ENCODE data around the gene KLF15.

KLF15 gene

GRCh38 chr3:126370606-126371005 lies 13.4 kb upstream of the KLF15 start:
- no peak for TF ChIP-seq CTCF (IDR thresholded peaks at IDR 0.05)
- Histone ChIP-seq H3K27me3 (no peaks in the 10 kb centered on the region), H3K27ac (no peak overlapping the region), H3K36me3 (no peaks in the 10 kb centered on the region), H3K4me3 (ENCODE audit: low read depth in 1 of 2, low read length in 1 of 2) (no peak overlapping the region), H3K4me1 (ENCODE audit: control insufficient read depth in 1 of 2, insufficient read depth in 1 of 2, low read depth in 1 of 2, low read length in 1 of 2) (no peaks in the 10 kb centered on the region), H3K9me3 (no peaks in the 10 kb centered on the region)

GRCh38 chr3:126370055-126370454 lies 12.8 kb upstream of the KLF15 start:
- Histone ChIP-seq H3K27me3 (no peaks in the 10 kb centered on the region), H3K4me3 (ENCODE audit: low read depth in 1 of 2, low read length in 1 of 2) (no peak overlapping the region), H3K36me3 (no peaks in the 10 kb centered on the region), H3K9me3 (no peaks in the 10 kb centered on the region), H3K4me1 (ENCODE audit: control insufficient read depth in 1 of 2, insufficient read depth in 1 of 2, low read depth in 1 of 2, low read length in 1 of 2) (no peaks in the 10 kb centered on the region), H3K27ac (no peak overlapping the region)
- no peak for TF ChIP-seq CTCF (IDR thresholded peaks at IDR 0.05)

- Histone ChIP-seq H3K4me3 (ENCODE audit: low read depth in 1 of 2, low read length in 1 of 2) (no peak overlapping the region), H3K9me3 (no peaks in the 10 kb centered on the region), H3K27ac (no peak overlapping the region), H3K27me3 (peaks cover 5% of the 10 kb centered on the region), H3K36me3 (no peaks in the 10 kb centered on the region), H3K4me1 (ENCODE audit: control insufficient read depth in 1 of 2, insufficient read depth in 1 of 2, low read depth in 1 of 2, low read length in 1 of 2) (no peaks in the 10 kb centered on the region)
- no peak for TF ChIP-seq CTCF (IDR thresholded peaks at IDR 0.05)
Measured at GRCh38 chr3:126369490-126369889, 12.3 kb upstream of the KLF15 start.

- H3K9me3 ChIP-seq, result no peaks in the 10 kb centered on the region
- TF ChIP-seq CTCF (IDR thresholded peaks at IDR 0.05), result no peak
- no peak overlapping the region for H3K27ac ChIP-seq
- H3K36me3 ChIP-seq, result no peaks in the 10 kb centered on the region
- peaks cover 22% of the 10 kb centered on the region for H3K27me3 ChIP-seq
- H3K4me1 ChIP-seq (ENCODE audit: control insufficient read depth in 1 of 2, insufficient read depth in 1 of 2, low read depth in 1 of 2, low read length in 1 of 2), result no peaks in the 10 kb centered on the region
- H3K4me3 ChIP-seq (ENCODE audit: low read depth in 1 of 2, low read length in 1 of 2), result no peak overlapping the region
Measured at GRCh38 chr3:126367316-126367805, 10.2 kb upstream of the KLF15 start.

GRCh38 chr3:126365351-126366277 lies 8.4 kb upstream of the KLF15 start:
- H3K36me3 ChIP-seq, result no peaks in the 10 kb centered on the region
- no peaks in the 10 kb centered on the region for H3K9me3 ChIP-seq
- no peak overlapping the region for H3K27ac ChIP-seq
- no peak overlapping the region for H3K4me3 ChIP-seq (ENCODE audit: low read depth in 1 of 2, low read length in 1 of 2)
- TF ChIP-seq CTCF (IDR thresholded peaks at IDR 0.05), result no peak
- H3K27me3 ChIP-seq, result peaks cover 40% of the 10 kb centered on the region
- no peaks in the 10 kb centered on the region for H3K4me1 ChIP-seq (ENCODE audit: control insufficient read depth in 1 of 2, insufficient read depth in 1 of 2, low read depth in 1 of 2, low read length in 1 of 2)
